SK-N-MC (cell line): ENCODE results near the gene ZBTB17.

Source experiments
- EZH2 ChIP-seq: fragments of 200-600 bp; sonication (generic); IDR thresholded peaks from one replicate; pipeline ENCODE4 v1.6.1; 2017; ENCODE audit warnings: antibody characterized with exemption
- POLR2AphosphoS5 ChIP-seq: IDR thresholded peaks from 2 replicates; pipeline ENCODE4 v1.6.1; 2012; ENCODE audit warnings: mild to moderate bottlenecking, low read depth, low read length, borderline replicate concordance

DNA sequence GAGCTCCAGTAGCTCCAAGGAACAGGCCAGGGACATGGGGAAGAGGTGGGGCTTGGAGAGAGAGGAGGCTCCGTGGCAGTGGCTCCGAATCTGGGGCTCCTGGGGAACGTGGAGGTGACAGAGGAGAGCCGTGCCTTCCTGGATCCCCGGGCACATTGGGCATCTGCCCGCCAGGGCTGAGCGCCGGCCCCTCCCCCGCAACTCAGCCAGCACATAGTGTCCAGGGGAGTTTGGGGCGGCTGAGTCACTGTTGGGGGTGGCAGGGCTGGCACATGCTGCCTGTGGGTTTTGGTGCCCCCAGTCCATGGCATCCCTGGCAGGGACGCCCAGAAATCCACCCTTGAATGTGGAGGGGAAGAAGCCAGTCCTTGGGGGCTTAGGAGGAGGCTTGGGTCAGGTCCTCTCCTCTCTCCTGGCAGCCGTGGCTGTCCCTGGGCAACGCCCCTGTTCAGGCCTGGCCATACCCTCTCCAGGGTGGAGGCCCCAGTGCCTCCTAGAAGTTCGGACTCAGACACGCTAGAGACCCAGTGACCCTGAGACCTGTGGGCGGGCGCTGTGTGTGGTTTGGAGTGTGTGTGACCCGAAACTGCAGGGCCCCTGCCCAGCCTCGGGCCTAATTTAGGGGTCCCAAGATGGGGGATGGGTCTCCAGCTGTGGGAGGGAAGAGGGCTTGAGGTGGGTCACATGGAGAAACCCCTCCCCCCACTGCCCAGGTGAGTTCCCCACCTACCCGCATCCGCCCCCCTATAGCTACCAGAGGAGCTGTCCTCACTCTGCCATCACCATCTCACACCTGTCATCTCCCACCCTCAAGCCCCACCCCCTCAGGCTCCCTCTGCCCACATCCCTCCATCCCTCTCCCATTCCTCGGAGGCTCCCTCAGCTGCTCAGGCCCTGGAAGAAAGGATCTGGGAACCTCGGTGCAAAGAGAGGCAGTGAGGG lies 40.3 kb upstream of the ZBTB17 start:
- TF ChIP-seq POLR2AphosphoS5 (no peak), EZH2 (no peak)
